GM12864 (cell line): ENCODE data around the gene APBB2.

ENCODE experiments used
- DNase-seq: peaks from one replicate; pipeline ENCODE4 v3.0.0-alpha.2; 2011; ENCODE audit warnings: low read depth
- H3K4me3 ChIP-seq: 2 replicates; pipeline ENCODE4 v1.5.1; 2011; ENCODE audit warnings: mild to moderate bottlenecking, low read depth, low read length, control low read depth
- TF ChIP-seq, protein P1 (sequence below): IDR thresholded peaks from 2 replicates; pipeline ENCODE4 v1.5.1; 2011; ENCODE audit warnings: low read depth, mild to moderate bottlenecking, moderate library complexity, low read length, control low read depth, inconsistent platforms; ENCODE audit errors: missing control alignments

The APBB2 gene

DNA sequence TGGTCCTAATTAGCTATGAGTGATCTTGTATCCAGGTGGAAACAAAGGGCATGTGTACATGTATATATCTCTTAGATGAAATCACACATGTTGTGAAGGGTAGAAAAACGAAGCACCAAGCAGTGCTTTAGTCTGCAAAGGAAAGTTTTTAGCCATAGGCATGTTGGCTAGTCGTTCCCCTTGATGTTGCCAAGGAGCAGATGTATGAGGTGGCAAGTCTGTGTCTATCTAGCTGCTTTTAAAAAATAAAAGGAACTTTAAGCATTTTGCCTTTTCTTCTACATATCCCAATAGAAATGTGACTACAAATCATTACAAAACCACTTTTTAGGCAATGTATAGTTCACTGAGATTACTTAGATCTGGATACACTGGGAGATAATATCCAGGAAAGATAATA lies 401.5 kb downstream of the APBB2 start:
- no peak overlapping the region for H3K4me3 ChIP-seq
- TF ChIP-seq, protein P1, sequence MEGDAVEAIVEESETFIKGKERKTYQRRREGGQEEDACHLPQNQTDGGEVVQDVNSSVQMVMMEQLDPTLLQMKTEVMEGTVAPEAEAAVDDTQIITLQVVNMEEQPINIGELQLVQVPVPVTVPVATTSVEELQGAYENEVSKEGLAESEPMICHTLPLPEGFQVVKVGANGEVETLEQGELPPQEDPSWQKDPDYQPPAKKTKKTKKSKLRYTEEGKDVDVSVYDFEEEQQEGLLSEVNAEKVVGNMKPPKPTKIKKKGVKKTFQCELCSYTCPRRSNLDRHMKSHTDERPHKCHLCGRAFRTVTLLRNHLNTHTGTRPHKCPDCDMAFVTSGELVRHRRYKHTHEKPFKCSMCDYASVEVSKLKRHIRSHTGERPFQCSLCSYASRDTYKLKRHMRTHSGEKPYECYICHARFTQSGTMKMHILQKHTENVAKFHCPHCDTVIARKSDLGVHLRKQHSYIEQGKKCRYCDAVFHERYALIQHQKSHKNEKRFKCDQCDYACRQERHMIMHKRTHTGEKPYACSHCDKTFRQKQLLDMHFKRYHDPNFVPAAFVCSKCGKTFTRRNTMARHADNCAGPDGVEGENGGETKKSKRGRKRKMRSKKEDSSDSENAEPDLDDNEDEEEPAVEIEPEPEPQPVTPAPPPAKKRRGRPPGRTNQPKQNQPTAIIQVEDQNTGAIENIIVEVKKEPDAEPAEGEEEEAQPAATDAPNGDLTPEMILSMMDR, result no peak
- DNase-seq, result no peak

DNA sequence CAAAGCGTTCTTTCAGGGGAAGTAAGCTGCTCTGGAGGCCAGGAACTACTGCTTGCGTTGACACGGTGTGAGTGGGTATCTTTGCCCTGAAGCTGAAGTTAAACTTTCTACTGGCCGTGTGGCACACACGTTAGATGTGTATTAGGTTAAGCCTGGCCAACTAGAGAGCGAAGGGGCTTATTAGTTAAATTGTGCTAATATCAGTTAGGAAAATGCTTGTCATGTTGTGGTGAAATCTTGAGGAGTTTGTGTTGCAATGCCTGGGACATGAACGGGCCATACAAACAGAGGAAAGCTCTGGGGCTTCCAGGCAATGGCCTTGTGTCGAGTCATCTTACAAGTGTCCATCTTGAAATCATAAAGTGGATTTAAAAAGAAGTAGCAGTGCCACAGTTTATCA lies 402.0 kb downstream of the APBB2 start:
- no peak overlapping the region for H3K4me3 ChIP-seq
- TF ChIP-seq, protein P1, result no peak
- DNase-seq, result no peak

DNA sequence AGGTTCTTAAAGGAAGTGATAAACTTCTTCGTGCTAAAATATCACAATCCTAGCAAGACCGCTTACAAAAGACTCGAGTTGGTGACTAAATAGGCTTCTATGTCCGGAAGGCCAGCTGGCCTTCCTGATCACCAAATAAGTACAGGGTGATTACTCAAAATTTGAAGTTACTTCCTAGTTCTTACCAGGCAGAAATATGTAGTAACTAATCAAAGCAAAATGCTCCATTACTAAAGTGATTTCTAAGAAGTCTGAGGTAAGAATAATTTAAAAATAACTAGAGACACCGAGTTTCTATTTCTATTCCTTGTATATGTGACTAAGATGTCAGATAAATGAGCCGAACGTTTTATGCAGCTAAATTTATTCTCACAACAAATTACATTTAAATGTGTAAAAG lies 402.4 kb downstream of the APBB2 start:
- TF ChIP-seq, protein P1, result no peak
- DNase-seq, result no peak
- no peak overlapping the region for H3K4me3 ChIP-seq

DNA sequence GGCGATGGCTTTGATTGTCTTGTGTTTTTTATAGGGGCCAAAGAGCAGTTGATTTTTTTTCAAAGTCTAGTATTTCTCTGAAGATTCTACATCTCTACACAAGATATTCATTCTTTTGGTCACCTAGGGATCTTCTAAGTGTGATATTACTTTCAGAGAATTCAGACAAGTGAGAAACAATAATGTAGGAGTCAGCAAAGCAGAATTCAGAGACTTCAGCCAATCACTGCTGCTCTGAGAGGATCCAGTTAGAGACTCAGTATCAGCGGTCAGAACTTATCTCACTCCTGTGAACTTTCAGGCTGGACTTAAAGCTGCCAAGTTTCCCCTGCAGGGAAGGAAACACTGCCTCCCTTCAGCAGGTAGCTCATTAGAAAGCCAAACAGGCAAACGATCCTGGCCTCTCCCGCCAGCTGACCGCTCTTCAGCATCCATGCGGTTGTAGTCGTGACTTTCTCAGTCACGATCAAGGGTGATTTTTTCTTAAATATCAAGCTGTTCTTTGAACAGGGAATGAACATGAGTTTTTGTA lies 405.4 kb downstream of the APBB2 start:
- TF ChIP-seq, protein P1, result no peak
- no peak for DNase-seq
- no peak overlapping the region for H3K4me3 ChIP-seq

DNA sequence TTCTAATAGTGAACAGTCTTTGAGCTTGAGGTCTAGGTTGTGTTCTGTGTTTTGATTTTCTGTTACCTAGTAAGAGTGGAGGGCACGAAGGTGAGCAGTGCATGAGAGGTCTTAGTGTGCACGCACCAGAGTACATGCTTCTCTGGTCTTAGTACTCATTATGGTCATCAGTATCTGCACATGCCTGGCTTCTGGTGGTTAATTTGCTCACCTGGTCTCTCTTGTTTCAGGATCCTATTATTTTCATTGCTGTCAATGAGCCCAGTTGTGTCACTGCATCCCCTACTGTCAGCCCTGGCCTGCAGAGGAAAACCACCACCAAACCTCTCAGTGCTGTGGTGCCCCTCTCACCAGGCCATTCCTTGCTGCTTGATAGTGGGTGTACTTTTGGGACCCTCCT lies 409.7 kb downstream of the APBB2 start:
- no peak overlapping the region for H3K4me3 ChIP-seq
- DNase-seq, result no peak
- TF ChIP-seq, protein P1, result no peak

DNA sequence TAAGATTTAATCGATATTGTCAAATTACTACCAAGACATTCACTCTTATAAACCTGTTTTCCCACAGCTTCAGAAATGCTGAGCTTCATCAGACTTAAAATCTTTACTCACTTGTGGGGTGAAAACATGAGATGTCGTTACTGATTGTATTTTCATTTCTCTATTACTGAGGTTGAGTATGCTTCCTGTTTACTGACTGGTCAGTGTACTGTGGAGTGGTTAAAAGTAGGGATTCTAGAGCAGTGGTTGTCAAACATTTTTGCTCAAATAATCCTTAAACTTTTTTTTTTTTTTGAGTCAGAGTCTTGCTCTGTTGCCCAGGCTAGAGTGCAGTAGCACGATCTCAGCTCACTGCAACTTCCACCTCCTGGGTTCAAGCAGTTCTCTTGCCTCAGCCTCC lies 414.3 kb downstream of the APBB2 start:
- TF ChIP-seq, protein P1, result no peak
- peak; percentile 27 for DNase-seq
- no peak overlapping the region for H3K4me3 ChIP-seq

DNA sequence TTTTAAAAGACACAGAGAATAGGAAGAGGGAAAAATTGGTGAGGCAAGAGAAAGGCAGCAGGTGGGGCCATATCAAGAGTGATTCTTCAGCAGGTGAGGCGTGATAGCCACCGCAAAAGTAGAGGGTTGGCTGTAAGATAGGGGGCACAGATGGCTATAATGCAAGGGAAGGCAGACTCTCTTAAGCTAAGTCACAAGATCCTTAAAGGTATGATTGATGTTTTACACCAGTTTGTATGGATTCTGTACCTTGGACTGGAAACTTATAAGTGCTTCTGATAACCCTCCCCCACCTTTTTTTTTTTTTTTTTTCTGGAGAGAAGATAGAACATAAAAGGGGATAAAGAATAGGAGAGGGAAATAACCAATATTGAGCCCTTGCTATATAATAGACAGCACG lies 424.6 kb downstream of the APBB2 start:
- no peak for DNase-seq
- TF ChIP-seq, protein P1, result no peak
- no peak overlapping the region for H3K4me3 ChIP-seq
